ENCODE measurements around the gene SLC41A2.
A peak's percentile ranks its signal among the peaks of the same experiment; 100 is the strongest.
"Not testable (repeated sequence)": the region's sequence is repeated elsewhere in the genome, so short reads cannot be mapped to it uniquely, and the experiment has no call there.

SLC41A2 gene

GRCh38 chr12:104958001-104958804 is at the start of gene SLC41A2:
SLC41A2 (minus strand) TSS chr12:104958290; CDS start chr12:104928527, 29,763 bp downstream.
- FAIRE-seq: no peak

GRCh38 chr12:105001476-105001875 is 43.4 kb upstream of the SLC41A2 start:
- no peak for FAIRE-seq

- no peak for FAIRE-seq
Observed at GRCh38 chr12:104999347-104999685, 41.2 kb upstream of the SLC41A2 start.

- no peak for FAIRE-seq
Observed at GRCh38 chr12:104998423-104999346, 40.6 kb upstream of the SLC41A2 start.

GRCh38 chr12:104997541-104997940 is 39.5 kb upstream of the SLC41A2 start:
- no peak for FAIRE-seq

GRCh38 chr12:104994336-104994735 is 36.2 kb upstream of the SLC41A2 start:
- FAIRE-seq: no peak

- FAIRE-seq: no peak
Observed at GRCh38 chr12:104991565-104992128, 33.6 kb upstream of the SLC41A2 start.

GRCh38 chr12:104990950-104991349 is 32.9 kb upstream of the SLC41A2 start:
- no peak for FAIRE-seq

GRCh38 chr12:104986022-104986941 is 28.2 kb upstream of the SLC41A2 start, which contains the start of gene NOPCHAP1:
NOPCHAP1 (plus strand) TSS chr12:104986316; CDS start chr12:104986353, 37 bp downstream.
- peak; percentile 95 for FAIRE-seq

GRCh38 chr12:104985206-104985605 is 27.1 kb upstream of the SLC41A2 start:
- no peak for FAIRE-seq

GRCh38 chr12:104977688-104978087 is 19.6 kb upstream of the SLC41A2 start:
- FAIRE-seq: not testable (repeated sequence)

GRCh38 chr12:104976703-104977102 is 18.6 kb upstream of the SLC41A2 start:
- no peak for FAIRE-seq

- FAIRE-seq: no peak
Observed at GRCh38 chr12:104975587-104976343, 17.7 kb upstream of the SLC41A2 start.

GRCh38 chr12:104974626-104975290 is 16.7 kb upstream of the SLC41A2 start:
- FAIRE-seq: no peak

- FAIRE-seq: no peak
Observed at GRCh38 chr12:104973250-104973649, 15.2 kb upstream of the SLC41A2 start.

GRCh38 chr12:104971306-104971705 is 13.2 kb upstream of the SLC41A2 start:
- FAIRE-seq: no peak

GRCh38 chr12:104969343-104969742 is 11.3 kb upstream of the SLC41A2 start:
- FAIRE-seq: no peak

GRCh38 chr12:104966677-104967076 is 8.6 kb upstream of the SLC41A2 start:
- no peak for FAIRE-seq

GRCh38 chr12:104964856-104965205 is 6.7 kb upstream of the SLC41A2 start:
- FAIRE-seq: no peak

- FAIRE-seq: no peak
Observed at GRCh38 chr12:104964167-104964855, 6.2 kb upstream of the SLC41A2 start.
